GM12878 (cell line): ENCODE data around the gene SOCS1. TPM values are rescaled to one million over a fixed set of nuclear protein-coding genes. Genes with fewer than 3 reads are reported as not detected.
A peak's percentile ranks its signal among the peaks of the same experiment; 100 is the strongest.

ENCODE experiments used
- ATF2 ChIP-seq: IDR thresholded peaks from 2 replicates; pipeline ENCODE4 v1.6.1; 2012; ENCODE audit warnings: low read length, inconsistent platforms
- BACH1 ChIP-seq: fragments of 450-650 bp; IDR thresholded peaks from 2 replicates; pipeline ENCODE4 v1.6.1; 2017; ENCODE audit warnings: mild to moderate bottlenecking, borderline replicate concordance
- BCL11A ChIP-seq: IDR thresholded peaks from 2 replicates; pipeline ENCODE4 v1.6.1; 2011; ENCODE audit warnings: low read depth, low read length
- BRCA1 ChIP-seq: IDR thresholded peaks from 2 replicates; pipeline ENCODE4 v1.6.1; 2011; ENCODE audit warnings: low read depth, low read length, improper control_type of control experiment
- CBX5 ChIP-seq: sonication (generic); IDR thresholded peaks from 2 replicates; pipeline ENCODE4 v1.6.1; 2016; ENCODE audit warnings: low read depth, moderate library complexity, mild to moderate bottlenecking, inconsistent platforms
- CHD2 ChIP-seq: IDR thresholded peaks from 2 replicates; pipeline ENCODE4 v1.6.1; 2011; ENCODE audit warnings: low read depth, low read length, improper control_type of control experiment, borderline replicate concordance
- E2F8 ChIP-seq: fragments of 450-650 bp; IDR thresholded peaks from 2 replicates; pipeline ENCODE4 v1.6.1; 2018; ENCODE audit warnings: mild to moderate bottlenecking, low read depth, moderate library complexity; ENCODE audit not compliant: partially characterized antibody
- ESRRA ChIP-seq: IDR thresholded peaks from 2 replicates; pipeline ENCODE4 v1.6.1; 2012; ENCODE audit warnings: mild to moderate bottlenecking, low read length, improper control_type of control experiment
- EZH2 ChIP-seq: IDR thresholded peaks from 2 replicates; pipeline ENCODE4 v1.6.1; 2012; ENCODE audit warnings: low read depth, mild to moderate bottlenecking, control low read depth, inconsistent platforms, low read length, borderline replicate concordance; ENCODE audit not compliant: control insufficient read depth
- HDGF ChIP-seq: fragments of 450-650 bp; IDR thresholded peaks from 2 replicates; pipeline ENCODE4 v1.6.1; 2016; ENCODE audit warnings: antibody characterized with exemption
- IKZF2 ChIP-seq, 2 experiments: fragments of 450-650 bp; IDR thresholded peaks; 2 replicates each; pipeline ENCODE4 v1.6.1; 2017; ENCODE audit warnings: mild to moderate bottlenecking in 2 of 2, moderate library complexity in 2 of 2
- IRF4 ChIP-seq: IDR thresholded peaks from 2 replicates; pipeline ENCODE4 v1.6.1; 2011; ENCODE audit warnings: low read depth, low read length
- KLF5 ChIP-seq: fragments of 450-650 bp; IDR thresholded peaks from 2 replicates; pipeline ENCODE4 v1.6.1; 2014; ENCODE audit warnings: mild to moderate bottlenecking; ENCODE audit not compliant: partially characterized antibody
- LARP7 ChIP-seq: fragments of 450-650 bp; IDR thresholded peaks from 2 replicates; pipeline ENCODE4 v1.6.1; 2017; ENCODE audit warnings: mild to moderate bottlenecking
- MYB ChIP-seq: fragments of 150-350 bp; IDR thresholded peaks from 2 replicates; pipeline ENCODE4 v1.6.1; 2014; ENCODE audit warnings: mild to moderate bottlenecking, low read depth, low read length, borderline replicate concordance
- NRF1 ChIP-seq: conservative IDR thresholded peaks from 2 replicates; pipeline ENCODE4 v1.6.1; 2011; ENCODE audit warnings: mild to moderate bottlenecking, low read depth, low read length, improper control_type of control experiment
- PML ChIP-seq: IDR thresholded peaks from 2 replicates; pipeline ENCODE4 v1.6.1; 2012; ENCODE audit warnings: low read length, inconsistent platforms
- POLR2A ChIP-seq: IDR thresholded peaks from 2 replicates; pipeline ENCODE4 v1.6.1; 2011; ENCODE audit warnings: low read depth, mild to moderate bottlenecking, low read length
- RELB ChIP-seq: fragments of 450-650 bp; IDR thresholded peaks from 2 replicates; pipeline ENCODE4 v1.6.1; 2017; ENCODE audit warnings: low read depth, mild to moderate bottlenecking, moderate library complexity
- SIX5 ChIP-seq: IDR thresholded peaks from 2 replicates; pipeline ENCODE4 v1.6.1; 2011; ENCODE audit warnings: mild to moderate bottlenecking, low read depth, low read length, moderate library complexity; ENCODE audit not compliant: severe bottlenecking
- SREBF2 ChIP-seq: IDR thresholded peaks from 2 replicates; pipeline ENCODE4 v1.6.1; 2012; ENCODE audit warnings: mild to moderate bottlenecking, low read length
- TCF12 ChIP-seq: IDR thresholded peaks from 2 replicates; pipeline ENCODE4 v1.6.1; 2011; ENCODE audit warnings: low read depth, mild to moderate bottlenecking, low read length
- TCF3 ChIP-seq: IDR thresholded peaks from 2 replicates; pipeline ENCODE4 v1.6.1; 2012; ENCODE audit warnings: low read depth, mild to moderate bottlenecking, low read length, borderline replicate concordance; ENCODE audit not compliant: insufficient read depth
- ZNF217 ChIP-seq: fragments of 450-650 bp; IDR thresholded peaks from 2 replicates; pipeline ENCODE4 v1.6.1; 2017; ENCODE audit warnings: antibody characterized with exemption, mild to moderate bottlenecking
- ZNF622 ChIP-seq: fragments of 450-650 bp; IDR thresholded peaks from 2 replicates; pipeline ENCODE4 v1.6.1; 2017; ENCODE audit warnings: mild to moderate bottlenecking, inconsistent platforms
- polyA plus RNA-seq, 11 experiments: library from polyadenylated mRNA; depleted of rRNA in 4 of 11; unstranded in 6 of 11; stranded (reverse) in 5 of 11; fragments of >200 nt; fragmentation: Nextera tagmentation in 4 of 11; fragmentation: Illumina TruSeq in 1 of 11; extraction: Ambion mirVana in 4 of 11; extraction: Trizol in 1 of 11; gene quantifications; 1 replicate in 1 of 11; 2 replicates in 10 of 11; pipeline versions ENCODE4 v1.2.1 to v1.2.3, GENCODE V29; 2011 to 2016; ENCODE audit warnings: inconsistent platforms in 2 of 11, missing spikeins in 2 of 11, low read depth in 1 of 11
- total RNA-seq, 4 experiments: library from RNA; depleted of rRNA in 3 of 4; stranded (reverse); fragments of >200 nt in 3 of 4; fragmentation: Illumina TruSeq in 1 of 4; extraction: Trizol in 1 of 4; gene quantifications; 2 replicates each; pipeline versions ENCODE4 v1.2.1 to v1.2.3, GENCODE V29; 2013 to 2021

Gene SOCS1
- total and polyA plus RNA-seq, 10 of the 15 experiments (the other 5 are each of a cell fraction or from before 2014, with no cell fraction given): 0.42 to 39.8 (median 11.2) TPM

- no peak for TF ChIP-seq ESRRA
- no peak for TF ChIP-seq SIX5
- 0 out of 2 replicates have a peak, but pooled peaks have one; percentile 3 for TF ChIP-seq TCF12
- TF ChIP-seq POLR2A: peak; percentile 79; the same call in 1 of the 2 replicates
- TF ChIP-seq IKZF2 (IDR thresholded peaks at IDR 0.05): peak; percentile 73 to 79
- no peak for TF ChIP-seq IRF4
- peak; percentile 44 for TF ChIP-seq KLF5
- TF ChIP-seq CHD2: peak; percentile 65; the same call in 1 of the 2 replicates
- no peak for TF ChIP-seq ZNF217
- 0 out of 2 replicates have a peak, but pooled peaks have one; percentile 57 for TF ChIP-seq CBX5
- no peak for TF ChIP-seq BCL11A
- no peak for TF ChIP-seq E2F8
- TF ChIP-seq HDGF: 0 out of 2 replicates have a peak, but pooled peaks have one; percentile 52
- TF ChIP-seq BACH1: peak; percentile 27
- TF ChIP-seq RELB: peak; percentile 42; the same call in 1 of the 2 replicates
- TF ChIP-seq MYB: no peak
- TF ChIP-seq EZH2: no peak
- TF ChIP-seq BRCA1: no peak
- no peak for TF ChIP-seq ZNF622
- TF ChIP-seq SREBF2: no peak
- peak; percentile 45; the same call in 1 of the 2 replicates for TF ChIP-seq LARP7
- no peak for TF ChIP-seq PML
- TF ChIP-seq ATF2: no peak
- TF ChIP-seq TCF3: 0 out of 2 replicates have a peak, but pooled peaks have one; percentile 53
- TF ChIP-seq NRF1: no peak
These were observed 22.9 kb downstream of the SOCS1 start (continued) for GRCh38 chr16:11232852-11233726.
